BE2C (cell line): ENCODE measurements around the gene SYT9.

Experiments
- DNase-seq: peaks from one replicate; pipeline ENCODE4 v3.0.0-alpha.2; 2020
- H3K27me3 ChIP-seq: fragments of 250-450 bp; sonication (Bioruptor Pico); 2 replicates; pipeline ENCODE4 v1.5.1; 2020; ENCODE audit warnings: mild to moderate bottlenecking
- H3K36me3 ChIP-seq: fragments of 250-450 bp; sonication (Bioruptor Pico); 2 replicates; pipeline ENCODE4 v1.5.1; 2020; ENCODE audit warnings: mild to moderate bottlenecking
- H3K4me1 ChIP-seq: fragments of 250-450 bp; sonication (Bioruptor Pico); 2 replicates; pipeline ENCODE4 v1.5.1; 2020
- H3K4me3 ChIP-seq: 2 replicates; pipeline ENCODE4 v1.5.1; 2011; ENCODE audit warnings: low read depth, low read length
- H3K9me3 ChIP-seq: fragments of 250-450 bp; sonication (Bioruptor Pico); 2 replicates; pipeline ENCODE4 v1.5.1; 2020
- TF ChIP-seq, protein P1 (sequence below): IDR thresholded peaks from 2 replicates; pipeline ENCODE4 v1.5.1; 2012; ENCODE audit warnings: mild to moderate bottlenecking, low read depth, low read length

SYT9 gene

DNA sequence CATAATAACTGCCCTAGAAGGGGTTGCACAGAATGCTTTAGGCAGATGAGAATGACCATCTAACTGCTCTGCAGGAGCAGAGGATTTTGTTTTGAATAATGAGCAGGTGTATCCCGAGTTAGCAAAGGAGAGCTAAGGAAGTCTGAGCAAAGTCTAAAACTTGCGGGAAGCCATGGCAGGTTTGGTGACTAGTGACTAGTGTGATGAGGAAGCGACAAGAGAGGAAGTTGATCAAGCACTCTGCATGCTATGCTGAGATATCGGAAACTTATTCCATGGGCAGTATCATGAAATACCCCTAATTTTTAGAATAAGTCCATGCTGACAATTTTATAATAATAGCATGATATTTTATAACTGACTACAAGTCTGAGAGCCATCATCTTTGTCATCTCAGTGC lies 246.5 kb downstream of the SYT9 start:
- DNase-seq: no peak
- Histone ChIP-seq H3K4me3 (no peak overlapping the region), H3K27me3 (no peaks in the 10 kb centered on the region), H3K36me3 (no peaks in the 10 kb centered on the region), H3K9me3 (no peaks in the 10 kb centered on the region), H3K4me1 (no peaks in the 10 kb centered on the region)
- TF ChIP-seq, protein P1, sequence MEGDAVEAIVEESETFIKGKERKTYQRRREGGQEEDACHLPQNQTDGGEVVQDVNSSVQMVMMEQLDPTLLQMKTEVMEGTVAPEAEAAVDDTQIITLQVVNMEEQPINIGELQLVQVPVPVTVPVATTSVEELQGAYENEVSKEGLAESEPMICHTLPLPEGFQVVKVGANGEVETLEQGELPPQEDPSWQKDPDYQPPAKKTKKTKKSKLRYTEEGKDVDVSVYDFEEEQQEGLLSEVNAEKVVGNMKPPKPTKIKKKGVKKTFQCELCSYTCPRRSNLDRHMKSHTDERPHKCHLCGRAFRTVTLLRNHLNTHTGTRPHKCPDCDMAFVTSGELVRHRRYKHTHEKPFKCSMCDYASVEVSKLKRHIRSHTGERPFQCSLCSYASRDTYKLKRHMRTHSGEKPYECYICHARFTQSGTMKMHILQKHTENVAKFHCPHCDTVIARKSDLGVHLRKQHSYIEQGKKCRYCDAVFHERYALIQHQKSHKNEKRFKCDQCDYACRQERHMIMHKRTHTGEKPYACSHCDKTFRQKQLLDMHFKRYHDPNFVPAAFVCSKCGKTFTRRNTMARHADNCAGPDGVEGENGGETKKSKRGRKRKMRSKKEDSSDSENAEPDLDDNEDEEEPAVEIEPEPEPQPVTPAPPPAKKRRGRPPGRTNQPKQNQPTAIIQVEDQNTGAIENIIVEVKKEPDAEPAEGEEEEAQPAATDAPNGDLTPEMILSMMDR: no peak

DNA sequence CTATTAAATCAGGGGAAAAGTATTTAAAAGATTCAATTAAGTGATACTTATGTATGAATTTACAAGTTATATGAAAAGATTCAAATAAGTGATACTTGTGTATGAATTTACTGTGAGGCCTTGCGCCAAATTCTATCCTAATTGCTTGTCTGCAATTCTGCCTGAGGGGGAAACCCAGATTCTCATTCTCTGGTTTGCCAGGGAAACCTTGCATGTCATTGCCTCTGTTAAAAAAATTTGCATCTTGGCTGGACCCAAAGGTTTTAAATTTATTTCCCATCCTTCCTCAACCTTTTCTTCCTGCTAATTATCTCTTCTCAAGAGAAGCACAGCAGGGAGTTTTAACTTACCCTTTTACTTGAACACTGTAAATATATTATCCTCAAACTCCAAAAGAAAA lies 247.4 kb downstream of the SYT9 start:
- no peaks in the 10 kb centered on the region for H3K27me3 ChIP-seq
- no peaks in the 10 kb centered on the region for H3K36me3 ChIP-seq
- no peak for DNase-seq
- no peaks in the 10 kb centered on the region for H3K9me3 ChIP-seq
- no peak overlapping the region for H3K4me3 ChIP-seq
- TF ChIP-seq, protein P1: no peak
- H3K4me1 ChIP-seq: no peaks in the 10 kb centered on the region

DNA sequence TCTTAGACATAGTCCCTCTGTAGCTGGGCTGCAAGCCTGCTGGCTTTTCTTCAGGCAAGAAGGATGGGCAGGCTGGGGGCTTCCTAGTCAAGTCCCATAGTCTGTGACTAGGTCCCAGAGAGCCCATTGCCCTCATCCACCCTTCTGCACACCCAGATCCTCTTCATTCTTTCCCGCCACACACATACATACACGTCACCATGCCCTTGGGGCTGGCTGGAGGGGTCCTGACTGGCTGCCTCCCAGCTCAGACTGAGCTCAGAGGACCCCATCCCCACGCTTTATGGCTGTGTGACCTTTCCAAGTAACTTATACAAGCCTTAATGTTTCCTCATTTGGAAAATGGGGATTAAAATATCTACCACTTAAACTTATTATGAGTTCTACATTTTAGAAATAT lies 248.5 kb downstream of the SYT9 start:
- TF ChIP-seq, protein P1: no peak
- no peaks in the 10 kb centered on the region for H3K36me3 ChIP-seq
- no peak overlapping the region for H3K4me3 ChIP-seq
- no peaks in the 10 kb centered on the region for H3K4me1 ChIP-seq
- no peak for DNase-seq
- no peaks in the 10 kb centered on the region for H3K27me3 ChIP-seq
- no peaks in the 10 kb centered on the region for H3K9me3 ChIP-seq

DNA sequence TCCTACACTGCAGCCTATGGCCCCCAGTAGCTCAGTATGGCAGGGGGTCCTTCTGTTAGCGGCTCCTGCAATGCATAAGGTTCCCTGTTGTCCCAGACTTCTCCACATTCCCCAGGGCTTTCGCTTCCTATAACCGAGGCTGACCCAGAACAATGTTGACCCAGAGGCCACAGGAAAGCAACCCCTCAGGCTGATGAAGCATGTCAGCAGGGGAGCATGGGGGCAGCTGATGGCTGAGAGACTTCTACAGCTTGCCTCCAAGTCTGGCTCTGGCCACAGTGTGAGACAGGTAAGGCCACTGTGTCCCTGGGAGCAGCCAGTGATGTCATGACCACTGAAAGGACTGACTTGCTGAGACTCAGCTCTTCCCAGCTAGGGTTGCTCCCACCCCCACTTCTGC lies 249.5 kb downstream of the SYT9 start:
- Histone ChIP-seq H3K27me3 (no peaks in the 10 kb centered on the region), H3K36me3 (no peaks in the 10 kb centered on the region), H3K4me1 (no peaks in the 10 kb centered on the region), H3K4me3 (no peak overlapping the region), H3K9me3 (no peaks in the 10 kb centered on the region)
- DNase-seq: no peak
- TF ChIP-seq, protein P1: no peak

DNA sequence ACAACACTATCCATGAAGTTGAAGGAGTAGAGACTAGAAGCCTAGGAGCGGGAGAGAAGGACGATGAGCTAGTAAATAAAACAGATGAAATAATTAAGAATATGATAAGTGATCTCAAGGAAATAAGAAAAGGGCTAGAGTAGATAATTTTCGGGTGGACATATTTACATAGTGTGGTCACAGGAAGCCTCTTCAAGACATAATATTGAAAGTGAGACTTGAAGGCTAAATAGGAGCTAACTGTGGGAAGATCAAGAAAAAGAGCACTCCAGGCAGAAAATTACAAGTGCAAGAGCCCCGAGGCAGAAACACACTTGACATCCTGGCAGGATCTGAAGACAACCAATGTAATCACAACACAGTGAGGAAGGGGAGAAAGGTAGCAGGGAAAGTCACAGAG lies 250.2 kb downstream of the SYT9 start:
- Histone ChIP-seq H3K9me3 (no peaks in the 10 kb centered on the region), H3K36me3 (no peaks in the 10 kb centered on the region), H3K27me3 (no peaks in the 10 kb centered on the region), H3K4me3 (no peak overlapping the region), H3K4me1 (no peaks in the 10 kb centered on the region)
- TF ChIP-seq, protein P1: no peak
- DNase-seq: no peak

DNA sequence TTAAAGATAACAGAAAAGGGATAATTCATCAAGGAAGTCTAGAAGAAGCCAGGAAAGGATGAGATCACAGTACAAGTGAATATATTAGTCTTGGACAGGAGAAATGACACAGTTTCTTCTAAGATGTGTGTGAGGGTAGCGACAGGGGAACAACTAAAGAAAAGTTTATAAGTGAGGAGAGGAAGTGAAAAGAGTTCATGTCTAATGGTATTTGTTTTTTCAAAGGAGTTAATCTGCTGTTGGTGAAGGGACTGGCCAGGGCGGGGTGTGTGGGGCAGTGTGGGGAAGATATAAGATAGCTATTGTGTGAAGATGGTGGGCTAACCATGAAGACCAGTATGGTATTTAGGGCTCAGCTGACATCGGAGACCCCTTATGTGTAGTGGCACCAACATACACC lies 254.5 kb downstream of the SYT9 start:
- H3K4me1 ChIP-seq: no peaks in the 10 kb centered on the region
- no peaks in the 10 kb centered on the region for H3K36me3 ChIP-seq
- TF ChIP-seq, protein P1: no peak
- H3K27me3 ChIP-seq: no peaks in the 10 kb centered on the region
- no peak overlapping the region for H3K4me3 ChIP-seq
- no peak for DNase-seq
- no peaks in the 10 kb centered on the region for H3K9me3 ChIP-seq
